GM18505 (cell line): ENCODE data around the gene SDK2.

Source experiments
- ATAC-seq: cut with Tn5 transposase; IDR thresholded peaks from one replicate; pipeline ENCODE4 v1.9.1; 2021; ENCODE audit not compliant: unreplicated experiment
- POLR2A ChIP-seq: IDR thresholded peaks from 4 replicates; pipeline ENCODE4 v1.6.1; 2011; ENCODE audit warnings: borderline replicate concordance; ENCODE audit not compliant: insufficient read depth, insufficient read length; ENCODE audit errors: extremely low read depth

SDK2 gene

GRCh38 chr17:73552300-73553048, 91.8 kb downstream of the SDK2 start:
- ATAC-seq = no peak
- TF ChIP-seq POLR2A = no peak

GRCh38 chr17:73551759-73552158, 92.5 kb downstream of the SDK2 start:
- ATAC-seq = no peak
- no peak for TF ChIP-seq POLR2A

GRCh38 chr17:73551144-73551543, 93.1 kb downstream of the SDK2 start:
- TF ChIP-seq POLR2A = no peak
- no peak for ATAC-seq

GRCh38 chr17:73550556-73550955, 93.7 kb downstream of the SDK2 start:
- TF ChIP-seq POLR2A = no peak

GRCh38 chr17:73549841-73550430, 94.3 kb downstream of the SDK2 start:
- ATAC-seq = no peak
- no peak for TF ChIP-seq POLR2A

More at GRCh38 chr17:73550556-73550955, 93.7 kb downstream of the SDK2 start:
- ATAC-seq = no peak

- no peak for ATAC-seq
- no peak for TF ChIP-seq POLR2A
These were observed 95.5 kb downstream of the SDK2 start for GRCh38 chr17:73548620-73549311.

GRCh38 chr17:73547790-73548189, 96.5 kb downstream of the SDK2 start:
- TF ChIP-seq POLR2A = no peak
- ATAC-seq = no peak

- ATAC-seq = peak; percentile 59
- TF ChIP-seq POLR2A = no peak
These were observed 97.3 kb downstream of the SDK2 start for GRCh38 chr17:73546770-73547536.

- no peak for ATAC-seq
- no peak for TF ChIP-seq POLR2A
These were observed 98.1 kb downstream of the SDK2 start for GRCh38 chr17:73546114-73546513.

- no peak for ATAC-seq
- no peak for TF ChIP-seq POLR2A
These were observed 98.9 kb downstream of the SDK2 start for GRCh38 chr17:73545109-73546032.

- ATAC-seq = no peak
- no peak for TF ChIP-seq POLR2A
These were observed 99.9 kb downstream of the SDK2 start for GRCh38 chr17:73544333-73544732.

GRCh38 chr17:73542323-73542722, 101.9 kb downstream of the SDK2 start:
- TF ChIP-seq POLR2A = no peak
- no peak for ATAC-seq
